Neural cell (in vitro differentiated cells): ENCODE measurements around the gene NELL1.

Source experiments
- EP300 ChIP-seq: fragments of 450-650 bp; conservative IDR thresholded peaks from 2 replicates; pipeline ENCODE4 v1.6.1; 2014; ENCODE audit warnings: antibody characterized with exemption, mild to moderate bottlenecking, moderate library complexity; ENCODE audit not compliant: poor library complexity, severe bottlenecking
- SMC3 ChIP-seq: fragments of 450-650 bp; conservative IDR thresholded peaks from 2 replicates; pipeline ENCODE4 v1.6.1; 2014; ENCODE audit warnings: antibody characterized with exemption, mild to moderate bottlenecking, moderate library complexity; ENCODE audit not compliant: poor library complexity
- TF ChIP-seq, protein P1 (sequence below): fragments of 450-650 bp; IDR thresholded peaks from 2 replicates; pipeline ENCODE4 v1.5.1; 2014; ENCODE audit warnings: antibody characterized with exemption, mild to moderate bottlenecking, moderate library complexity; ENCODE audit not compliant: poor library complexity, severe bottlenecking

DNA sequence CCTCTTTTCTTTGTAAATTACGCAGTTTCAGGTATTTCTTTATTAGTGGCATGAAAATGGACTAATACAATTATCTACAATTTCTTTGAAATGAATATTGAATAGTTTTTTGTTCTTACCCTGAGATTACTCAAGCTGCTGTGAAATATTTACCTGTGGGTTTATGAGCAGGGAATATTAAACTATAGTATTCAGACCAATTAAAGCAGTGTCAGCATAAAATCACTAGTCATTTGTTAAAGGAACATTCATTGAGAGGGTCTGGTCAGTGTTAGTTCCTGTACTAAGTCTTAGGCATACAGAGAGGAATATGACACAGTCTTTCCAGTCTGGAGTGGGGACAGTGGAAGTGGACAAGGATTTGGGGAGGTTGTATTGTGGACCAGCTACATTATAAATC is 877.3 kb downstream of the NELL1 start:
- TF ChIP-seq, protein P1, sequence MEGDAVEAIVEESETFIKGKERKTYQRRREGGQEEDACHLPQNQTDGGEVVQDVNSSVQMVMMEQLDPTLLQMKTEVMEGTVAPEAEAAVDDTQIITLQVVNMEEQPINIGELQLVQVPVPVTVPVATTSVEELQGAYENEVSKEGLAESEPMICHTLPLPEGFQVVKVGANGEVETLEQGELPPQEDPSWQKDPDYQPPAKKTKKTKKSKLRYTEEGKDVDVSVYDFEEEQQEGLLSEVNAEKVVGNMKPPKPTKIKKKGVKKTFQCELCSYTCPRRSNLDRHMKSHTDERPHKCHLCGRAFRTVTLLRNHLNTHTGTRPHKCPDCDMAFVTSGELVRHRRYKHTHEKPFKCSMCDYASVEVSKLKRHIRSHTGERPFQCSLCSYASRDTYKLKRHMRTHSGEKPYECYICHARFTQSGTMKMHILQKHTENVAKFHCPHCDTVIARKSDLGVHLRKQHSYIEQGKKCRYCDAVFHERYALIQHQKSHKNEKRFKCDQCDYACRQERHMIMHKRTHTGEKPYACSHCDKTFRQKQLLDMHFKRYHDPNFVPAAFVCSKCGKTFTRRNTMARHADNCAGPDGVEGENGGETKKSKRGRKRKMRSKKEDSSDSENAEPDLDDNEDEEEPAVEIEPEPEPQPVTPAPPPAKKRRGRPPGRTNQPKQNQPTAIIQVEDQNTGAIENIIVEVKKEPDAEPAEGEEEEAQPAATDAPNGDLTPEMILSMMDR = no peak
- TF ChIP-seq SMC3 (no peak), EP300 (no peak)
